ENCODE data around the gene MINAR1.

Gene MINAR1

GRCh38 chr15:79433276-79433990 is 1.3 kb downstream of the MINAR1 start:
- Histone ChIP-seq H3K4me3 (ENCODE audit: low read depth, low read length) (no peak overlapping the region), H3K27ac (ENCODE audit: extremely low read depth, low read depth, low read length) (no peak overlapping the region), H3K4me1 (ENCODE audit: control insufficient read depth, insufficient read depth, low read length) (no peaks in the 10 kb centered on the region), H3K9me3 (ENCODE audit: control insufficient read depth, insufficient read depth, low read depth, low read length) (no peaks in the 10 kb centered on the region), H3K36me3 (ENCODE audit: control insufficient read depth in 2 of 2, insufficient read depth in 1 of 2, low read length in 2 of 2) (no peaks in the 10 kb centered on the region)
- ChIA-PET CTCF (interaction anchor here (0.8 to 1.1 kb wide), 4 partner anchors 12 to 152 kb away, joined by 3 to 6 read pairs (median 5); no protein-coding TSS in a partner anchor), POLR2A (no interaction called here)
- TF ChIP-seq ZNF112 (tag by site-specific recombination; IDR thresholded peaks at IDR 0.05) (no peak), ZNF433 (tag by site-specific recombination; IDR thresholded peaks at IDR 0.05; ENCODE audit: low read depth) (no peak), ZBTB48 (tag by site-specific recombination; IDR thresholded peaks at IDR 0.05) (no peak), ZNF157 (tag by site-specific recombination; IDR thresholded peaks at IDR 0.05) (no peak), ZNF792 (tag by site-specific recombination; IDR thresholded peaks at IDR 0.05) (no peak), ZNF639 (tag by site-specific recombination; IDR thresholded peaks at IDR 0.05) (no peak), BCL11A (tag by site-specific recombination; IDR thresholded peaks at IDR 0.05; ENCODE audit: low read depth) (no peak), OVOL3 (tag by site-specific recombination; IDR thresholded peaks at IDR 0.05) (no peak)

- no peak overlapping the region for H3K27ac ChIP-seq (ENCODE audit: extremely low read depth, low read depth, low read length)
- ChIA-PET POLR2A (no interaction called here), CTCF (interaction anchor here (0.8 to 0.9 kb wide), 2 partner anchors 12 to 54 kb away, joined by 3 to 5 read pairs; no protein-coding TSS in a partner anchor)
- no peaks in the 10 kb centered on the region for H3K4me1 ChIP-seq (ENCODE audit: control insufficient read depth, insufficient read depth, low read length)
- no peaks in the 10 kb centered on the region for H3K36me3 ChIP-seq (ENCODE audit: control insufficient read depth in 2 of 2, insufficient read depth in 1 of 2, low read length in 2 of 2)
- no peak overlapping the region for H3K4me3 ChIP-seq (ENCODE audit: low read depth, low read length)
- no peaks in the 10 kb centered on the region for H3K9me3 ChIP-seq (ENCODE audit: control insufficient read depth, insufficient read depth, low read depth, low read length)
- no peak for TF ChIP-seq ZNF266 (tag by site-specific recombination; IDR thresholded peaks at IDR 0.05; ENCODE audit: low read depth)
- TF ChIP-seq ZBTB11 (tag by site-specific recombination; conservative IDR thresholded peaks at IDR 0.05; ENCODE audit: low read depth), result no peak
- TF ChIP-seq MZF1 (tag by site-specific recombination; IDR thresholded peaks at IDR 0.05; ENCODE audit: borderline replicate concordance), result no peak
- TF ChIP-seq ZNF548 (tag by site-specific recombination; IDR thresholded peaks at IDR 0.05), result no peak
- TF ChIP-seq ZNF26 (tag by site-specific recombination; IDR thresholded peaks at IDR 0.05), result no peak
- TF ChIP-seq ZNF398 (tag by site-specific recombination; IDR thresholded peaks at IDR 0.05), result no peak
- no peak for TF ChIP-seq ZSCAN30 (tag by site-specific recombination; IDR thresholded peaks at IDR 0.05)
- TF ChIP-seq ZNF292 (tag by site-specific recombination; IDR thresholded peaks at IDR 0.05; ENCODE audit: borderline replicate concordance, low read depth), result no peak
- TF ChIP-seq CTCF (tag by site-specific recombination; IDR thresholded peaks at IDR 0.05), result no peak
- no peak for TF ChIP-seq ZNF354C (tag by site-specific recombination; IDR thresholded peaks at IDR 0.05; ENCODE audit: borderline replicate concordance, low read depth)
- no peak for TF ChIP-seq ZBTB20 (tag by site-specific recombination; IDR thresholded peaks at IDR 0.05)
- TF ChIP-seq FEZF1 (tag by site-specific recombination; IDR thresholded peaks at IDR 0.05), result no peak
- TF ChIP-seq ZSCAN18 (tag by site-specific recombination; IDR thresholded peaks at IDR 0.05), result no peak
Measured at GRCh38 chr15:79434361-79434760, 2.2 kb downstream of the MINAR1 start.

Measured in HEK293 (cell line).